GM21367 (cell line): Measurements from ENCODE around the gene NUTM2B.
"Not testable (repeated sequence)": the region's sequence is repeated elsewhere in the genome, so short reads cannot be mapped to it uniquely, and the experiment has no call there.

ENCODE experiments used
- ATAC-seq: cut with Tn5 transposase; IDR thresholded peaks from one replicate; pipeline ENCODE4 v1.9.1; 2021; ENCODE audit not compliant: unreplicated experiment

NUTM2B gene

GRCh38 chr10:79720000-79720399, 17.0 kb downstream of the NUTM2B start:
- ATAC-seq: not testable (repeated sequence)

- not testable (repeated sequence) for ATAC-seq
Measured at GRCh38 chr10:79726620-79727019, 23.6 kb downstream of the NUTM2B start.

GRCh38 chr10:79744844-79745243, 41.8 kb downstream of the NUTM2B start:
- ATAC-seq: not testable (repeated sequence)

GRCh38 chr10:79748510-79748909, 45.5 kb downstream of the NUTM2B start:
- not testable (repeated sequence) for ATAC-seq

DNA sequence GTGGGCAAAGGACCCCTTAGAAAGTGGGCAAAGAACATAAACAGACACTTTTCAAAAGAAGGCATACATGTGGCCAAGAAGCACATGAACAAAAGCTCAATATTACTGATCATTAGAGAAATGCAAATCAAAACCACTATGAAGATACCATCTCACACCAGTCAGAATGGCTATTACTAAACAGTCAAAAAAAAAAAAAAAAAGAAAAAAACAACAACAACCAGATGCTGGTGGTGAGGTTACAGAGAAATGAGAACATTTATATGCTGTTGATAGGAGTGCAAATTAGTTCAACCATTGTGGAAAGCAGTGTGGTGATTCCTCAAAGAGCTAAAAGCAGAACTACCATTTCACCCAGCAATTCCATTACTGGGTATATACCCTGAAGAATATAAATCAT, 50.6 kb downstream of the NUTM2B start:
- not testable (repeated sequence) for ATAC-seq

DNA sequence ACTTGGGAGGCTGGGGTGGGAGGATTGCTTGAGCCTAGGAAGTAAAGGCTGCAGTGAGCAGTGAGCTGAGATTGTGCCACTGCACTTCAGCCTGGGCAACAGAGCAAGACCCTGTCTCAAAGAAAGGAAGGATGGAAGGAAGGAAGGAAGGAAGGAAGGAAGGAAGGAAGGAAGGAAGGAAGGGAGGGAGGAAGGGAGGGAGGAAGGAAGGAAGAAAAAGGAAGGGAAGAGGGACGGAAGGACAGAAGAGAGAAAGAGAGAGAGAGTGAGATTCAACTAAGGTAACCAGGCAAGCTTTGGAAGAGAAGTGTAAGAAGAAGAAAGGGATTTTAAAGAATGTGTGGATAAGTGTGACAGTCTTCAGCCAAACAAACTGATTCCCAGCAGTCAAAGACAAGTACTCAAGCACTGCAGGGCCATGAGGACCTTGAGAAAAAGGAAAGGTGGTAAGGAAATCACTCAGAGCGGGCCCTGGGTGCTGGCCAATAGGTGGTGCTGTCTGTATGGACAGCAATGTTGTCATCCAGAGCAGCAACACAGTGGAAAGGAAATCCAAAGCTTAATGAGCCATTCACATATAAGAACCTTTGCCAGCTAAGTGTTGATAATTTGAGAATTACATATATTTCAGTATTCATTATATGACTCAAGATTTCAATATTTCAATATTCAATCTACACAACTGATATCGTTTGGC, 55.4 kb downstream of the NUTM2B start:
- ATAC-seq: not testable (repeated sequence)
